Gastrocnemius medialis (tissue), 4 donors: Measurements from ENCODE around the gene PCK2. TPM values are rescaled to one million over a fixed set of nuclear protein-coding genes. Genes with fewer than 3 reads are reported as not detected.

Source experiments
- ATAC-seq, 2 donors: fragments of 150-250 bp; one replicate each; pipeline ENCODE4 v1.9.1; 2016
- DNase-seq, 2 donors: peaks; one replicate each; pipeline ENCODE4 v3.0.0-alpha.2; 2019
- H3K27ac ChIP-seq, 4 donors: fragments of 200-600 bp; sonication (generic); 1 replicate in 1 of 4; 2 replicates in 3 of 4; pipeline ENCODE4 v1.5.1; 2016 to 2018; ENCODE audit warnings: mild to moderate bottlenecking in 2 of 4, moderate library complexity in 1 of 4
- H3K27me3 ChIP-seq, 3 donors: fragments of 200-600 bp; sonication (generic) in 2 of 3; 1 replicate in 1 of 3; 2 replicates in 2 of 3; pipeline versions ENCODE4 v1.5.1 to v1.6.0; 2016 to 2019; ENCODE audit warnings: mild to moderate bottlenecking in 1 of 3, moderate library complexity in 1 of 3
- H3K36me3 ChIP-seq, 2 donors: fragments of 200-600 bp; sonication (generic) in 1 of 2; one replicate each; pipeline ENCODE4 v1.5.1; 2017 to 2018
- H3K4me1 ChIP-seq, 2 donors: fragments of 200-600 bp; sonication (generic) in 1 of 2; one replicate each; pipeline ENCODE4 v1.5.1; 2016 to 2017; ENCODE audit warnings: mild to moderate bottlenecking in 2 of 2
- H3K4me3 ChIP-seq, 4 donors: fragments of 200-600 bp; sonication (generic) in 3 of 4; 1 replicate in 1 of 4; 2 replicates in 3 of 4; pipeline ENCODE4 v1.5.1; 2016 to 2019; ENCODE audit warnings: mild to moderate bottlenecking in 2 of 4
- H3K9me3 ChIP-seq, 3 donors: fragments of 200-600 bp; sonication (generic) in 2 of 3; 1 replicate in 1 of 3; 2 replicates in 2 of 3; pipeline ENCODE4 v1.5.1; 2016 to 2019
- POLR2A ChIP-seq, 2 donors: fragments of 450-650 bp; IDR thresholded peaks; one replicate each; pipeline ENCODE4 v1.6.1; 2017; ENCODE audit warnings: antibody characterized with exemption in 2 of 2, mild to moderate bottlenecking in 2 of 2, moderate library complexity in 2 of 2
- in situ Hi-C, 4 donors: fragments of 200-750 bp; cut with MboI; loops; one replicate each; pipeline versions ENCODE4 v1.15.0 to v1.8.0; 2017; ENCODE audit warnings: low sequenced_read_pairs in 4 of 4
- intact Hi-C: fragments of 100-400 bp; cut with DNase I; formaldehyde crosslinking; loops from one replicate; pipeline ENCODE4 v1.15.1; 2023; ENCODE audit warnings: low total_unique reads
- total RNA-seq, 4 donors: library from RNA; depleted of rRNA; stranded (reverse); fragments of >200 nt; gene quantifications; one replicate each; pipeline versions ENCODE4 v1.1.0 to v1.2.3, GENCODE V29; 2016
- TF ChIP-seq, protein P1 (sequence below), 5 experiments: fragments of 450-650 bp in 3 of 5; fragments of 200-600 bp in 2 of 5; sonication (generic) in 2 of 5; IDR thresholded peaks in 4 of 5; conservative IDR thresholded peaks in 1 of 5; 1 replicate in 4 of 5; 2 replicates in 1 of 5; pipeline ENCODE4 v1.5.1; 2016 to 2019; ENCODE audit warnings: antibody characterized with exemption in 5 of 5, mild to moderate bottlenecking in 3 of 5, moderate library complexity in 3 of 5

Gene PCK2
- total RNA-seq, 4 donors from 2014 or later = 1.9 to 9.8 (median 3.6) TPM

DNA sequence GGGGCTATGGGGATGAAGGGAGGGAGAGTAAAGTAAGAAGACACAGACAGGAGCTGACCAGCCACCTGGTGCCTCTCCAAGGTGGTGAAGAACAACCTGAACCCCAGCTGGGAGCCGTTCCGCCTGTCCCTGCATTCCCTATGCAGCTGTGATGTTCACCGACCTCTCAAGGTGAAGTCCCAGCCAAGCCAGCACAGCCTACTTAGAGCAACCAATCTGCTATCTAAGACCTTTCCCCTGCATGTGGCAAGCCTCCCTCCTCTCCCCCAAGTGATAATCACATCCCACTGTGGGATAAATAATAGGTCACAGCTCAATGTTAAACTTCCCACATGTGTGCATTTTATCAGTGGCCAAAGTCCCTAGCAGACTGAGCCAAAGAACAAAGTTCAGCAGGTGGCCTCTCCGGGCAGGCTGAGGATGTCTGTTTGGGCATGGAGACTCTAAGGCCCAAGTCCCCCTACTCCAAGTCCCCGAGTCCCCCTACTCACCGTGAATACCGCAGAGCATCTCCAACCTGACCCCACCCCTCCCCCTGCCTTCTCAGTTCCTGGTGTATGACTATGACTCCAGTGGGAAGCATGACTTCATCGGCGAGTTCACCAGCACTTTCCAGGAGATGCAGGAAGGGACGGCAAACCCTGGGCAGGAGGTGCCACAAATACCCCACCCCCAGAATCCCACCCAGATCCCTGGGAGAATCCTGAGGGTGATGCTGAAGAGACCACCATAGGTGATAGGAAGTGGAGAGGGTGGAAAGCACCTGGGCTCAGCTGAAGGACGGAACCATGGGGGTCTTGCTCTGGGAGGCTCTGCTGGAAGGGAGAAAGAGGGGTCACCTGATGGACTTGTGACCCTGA is 19.3 kb upstream of the PCK2 start:
- Histone ChIP-seq H3K9me3 (no peaks in the 10 kb centered on the region), H3K27me3 (peaks cover 17 to 19% (median 18%) of the 10 kb centered on the region in 3 donors), H3K27ac (no peak overlapping the region), H3K4me1 (no peaks in the 10 kb centered on the region), H3K4me3 (no peak overlapping the region), H3K36me3 (no peaks in the 10 kb centered on the region)
- in situ Hi-C loops = no loop called here
- ATAC-seq (no peak), DNase-seq (no peak)
- TF ChIP-seq, protein P1, sequence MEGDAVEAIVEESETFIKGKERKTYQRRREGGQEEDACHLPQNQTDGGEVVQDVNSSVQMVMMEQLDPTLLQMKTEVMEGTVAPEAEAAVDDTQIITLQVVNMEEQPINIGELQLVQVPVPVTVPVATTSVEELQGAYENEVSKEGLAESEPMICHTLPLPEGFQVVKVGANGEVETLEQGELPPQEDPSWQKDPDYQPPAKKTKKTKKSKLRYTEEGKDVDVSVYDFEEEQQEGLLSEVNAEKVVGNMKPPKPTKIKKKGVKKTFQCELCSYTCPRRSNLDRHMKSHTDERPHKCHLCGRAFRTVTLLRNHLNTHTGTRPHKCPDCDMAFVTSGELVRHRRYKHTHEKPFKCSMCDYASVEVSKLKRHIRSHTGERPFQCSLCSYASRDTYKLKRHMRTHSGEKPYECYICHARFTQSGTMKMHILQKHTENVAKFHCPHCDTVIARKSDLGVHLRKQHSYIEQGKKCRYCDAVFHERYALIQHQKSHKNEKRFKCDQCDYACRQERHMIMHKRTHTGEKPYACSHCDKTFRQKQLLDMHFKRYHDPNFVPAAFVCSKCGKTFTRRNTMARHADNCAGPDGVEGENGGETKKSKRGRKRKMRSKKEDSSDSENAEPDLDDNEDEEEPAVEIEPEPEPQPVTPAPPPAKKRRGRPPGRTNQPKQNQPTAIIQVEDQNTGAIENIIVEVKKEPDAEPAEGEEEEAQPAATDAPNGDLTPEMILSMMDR (IDR thresholded peaks at IDR 0.05 in 4 of 5, conservative IDR thresholded peaks at IDR 0.05 in 1 of 5) = no peak
- TF ChIP-seq POLR2A (IDR thresholded peaks at IDR 0.05) = no peak
- intact Hi-C loops = no loop called here

DNA sequence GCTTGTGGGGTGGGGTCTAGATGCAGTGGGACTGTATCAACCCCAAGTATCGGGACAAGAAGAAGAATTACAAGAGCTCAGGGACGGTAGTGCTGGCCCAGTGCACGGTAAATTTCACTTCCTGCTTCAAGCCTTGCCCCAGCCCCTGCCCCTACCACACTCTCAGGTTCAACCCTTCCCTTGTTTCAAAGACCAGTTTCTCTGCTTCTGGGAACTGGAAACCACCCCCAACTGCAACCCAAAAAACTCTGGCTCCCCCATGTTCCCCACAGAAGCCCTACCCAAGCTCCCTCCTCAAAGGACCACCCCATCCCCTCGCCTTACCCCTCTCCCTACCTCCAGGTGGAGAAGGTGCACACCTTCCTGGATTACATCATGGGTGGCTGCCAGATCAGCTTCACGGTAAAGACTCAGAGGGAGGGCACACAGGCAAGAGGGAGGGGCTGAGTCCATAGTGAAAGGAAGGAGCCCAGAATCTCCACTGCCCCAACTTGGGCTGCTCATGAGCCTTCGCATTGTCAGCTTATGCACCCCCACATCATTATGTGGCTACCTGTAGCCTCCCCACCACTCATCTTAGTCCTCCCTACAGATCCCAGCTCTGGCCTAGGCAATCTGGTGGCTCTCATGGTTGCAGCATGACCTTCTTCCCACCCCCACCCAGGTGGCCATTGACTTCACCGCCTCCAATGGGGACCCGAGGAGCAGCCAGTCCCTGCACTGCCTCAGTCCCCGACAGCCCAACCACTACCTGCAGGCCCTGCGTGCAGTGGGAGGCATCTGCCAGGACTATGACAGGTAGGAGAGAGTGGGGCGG is 18.4 kb upstream of the PCK2 start:
- H3K27ac ChIP-seq = no peak overlapping the region
- TF ChIP-seq POLR2A (IDR thresholded peaks at IDR 0.05) = no peak
- TF ChIP-seq, protein P1 (IDR thresholded peaks at IDR 0.05 in 4 of 5, conservative IDR thresholded peaks at IDR 0.05 in 1 of 5) = no peak
- H3K4me1 ChIP-seq = peaks cover 0 to 3% of the 10 kb centered on the region in 2 donors
- H3K36me3 ChIP-seq = no peaks in the 10 kb centered on the region
- DNase-seq (no peak), ATAC-seq (no peak)
- intact Hi-C loops (no loop called here), in situ Hi-C loops (no loop called here)
- H3K4me3 ChIP-seq = no peak overlapping the region
- no peaks in the 10 kb centered on the region for H3K9me3 ChIP-seq
- H3K27me3 ChIP-seq = peaks cover 17 to 19% (median 18%) of the 10 kb centered on the region in 3 donors

DNA sequence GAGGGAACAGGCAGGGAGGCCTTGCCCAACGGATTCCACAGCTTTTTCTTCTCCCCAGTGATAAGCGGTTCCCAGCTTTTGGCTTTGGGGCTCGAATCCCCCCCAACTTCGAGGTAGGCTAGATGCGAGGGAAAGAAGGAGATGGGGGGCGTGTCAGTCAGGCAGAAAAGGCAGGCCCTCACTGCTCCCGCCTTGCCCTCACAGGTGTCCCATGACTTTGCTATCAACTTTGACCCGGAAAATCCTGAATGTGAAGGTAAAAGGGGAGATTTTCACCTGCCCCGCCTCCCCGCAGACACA is 17.9 kb upstream of the PCK2 start:
- no peaks in the 10 kb centered on the region for H3K9me3 ChIP-seq
- in situ Hi-C loops (no loop called here), intact Hi-C loops (no loop called here)
- DNase-seq (no peak), ATAC-seq (no peak)
- TF ChIP-seq, protein P1 (IDR thresholded peaks at IDR 0.05 in 4 of 5, conservative IDR thresholded peaks at IDR 0.05 in 1 of 5) = no peak
- TF ChIP-seq POLR2A (IDR thresholded peaks at IDR 0.05) = no peak
- no peaks in the 10 kb centered on the region for H3K36me3 ChIP-seq
- no peak overlapping the region for H3K27ac ChIP-seq
- H3K4me1 ChIP-seq = peaks cover 0 to 4% of the 10 kb centered on the region in 2 donors
- H3K27me3 ChIP-seq = peaks cover 17 to 19% (median 18%) of the 10 kb centered on the region in 3 donors
- no peak overlapping the region for H3K4me3 ChIP-seq

DNA sequence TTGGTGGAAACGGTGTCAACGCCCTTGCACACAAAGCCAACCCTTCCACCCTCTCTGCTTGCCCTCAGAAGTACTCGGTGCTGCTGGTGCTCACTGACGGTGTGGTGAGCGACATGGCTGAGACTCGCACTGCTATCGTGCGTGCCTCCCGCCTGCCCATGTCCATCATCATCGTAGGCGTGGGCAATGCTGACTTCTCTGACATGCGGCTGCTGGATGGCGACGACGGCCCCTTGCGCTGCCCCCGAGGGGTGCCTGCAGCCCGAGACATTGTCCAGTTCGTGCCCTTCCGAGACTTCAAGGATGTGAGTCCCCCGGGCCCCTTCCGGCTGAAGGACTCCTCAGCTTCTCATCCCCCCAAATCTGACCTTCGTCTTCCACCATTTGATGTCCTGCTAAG is 17.0 kb upstream of the PCK2 start:
- Histone ChIP-seq H3K4me1 (peaks cover 0 to 10% of the 10 kb centered on the region in 2 donors), H3K27me3 (peaks cover 15 to 19% (median 16%) of the 10 kb centered on the region in 3 donors), H3K4me3 (no peak overlapping the region), H3K9me3 (no peaks in the 10 kb centered on the region), H3K36me3 (no peaks in the 10 kb centered on the region), H3K27ac (no peak overlapping the region)
- TF ChIP-seq POLR2A (IDR thresholded peaks at IDR 0.05) = no peak
- TF ChIP-seq, protein P1 (IDR thresholded peaks at IDR 0.05 in 4 of 5, conservative IDR thresholded peaks at IDR 0.05 in 1 of 5) = no peak
- no peak for DNase-seq
- in situ Hi-C loops (no loop called here), intact Hi-C loops (no loop called here)
- ATAC-seq = no peak
